ENCODE data around the gene TMEM182. TPM values are rescaled to one million over a fixed set of nuclear protein-coding genes. Genes with fewer than 3 reads are reported as not detected.

The TMEM182 gene
- total RNA-seq, 4 donors from 2014 or later: 0.66 to 1.2 (median 0.80) TPM

GRCh38 chr2:102782187-102782586 lies 20.4 kb downstream of the TMEM182 start:
- H3K36me3 ChIP-seq: no peaks in the 10 kb centered on the region
- no peak for ATAC-seq
- TF ChIP-seq EP300 (IDR thresholded peaks at IDR 0.05) (no peak), CTCF (IDR thresholded peaks at IDR 0.05) (no peak), POLR2AphosphoS5 (IDR thresholded peaks at IDR 0.05) (no peak), POLR2A (IDR thresholded peaks at IDR 0.05) (no peak)
- no peak overlapping the region for H3K27ac ChIP-seq
- no peaks in the 10 kb centered on the region for H3K9me3 ChIP-seq
- H3K4me3 ChIP-seq: no peak overlapping the region
- no peaks in the 10 kb centered on the region for H3K4me1 ChIP-seq
- H3K27me3 ChIP-seq: no peaks in the 10 kb centered on the region
- 100% methylated on average over 1 of the region's 2 CpGs for WGBS, 2 donors (ENCODE audit: low coverage in 1 of 2)

GRCh38 chr2:102782933-102783332 lies 21.1 kb downstream of the TMEM182 start:
- no peak for TF ChIP-seq POLR2AphosphoS5 (IDR thresholded peaks at IDR 0.05)
- TF ChIP-seq CTCF (IDR thresholded peaks at IDR 0.05): no peak
- TF ChIP-seq EP300 (IDR thresholded peaks at IDR 0.05): no peak
- TF ChIP-seq POLR2A (IDR thresholded peaks at IDR 0.05): no peak
- ATAC-seq: no peak

DNA sequence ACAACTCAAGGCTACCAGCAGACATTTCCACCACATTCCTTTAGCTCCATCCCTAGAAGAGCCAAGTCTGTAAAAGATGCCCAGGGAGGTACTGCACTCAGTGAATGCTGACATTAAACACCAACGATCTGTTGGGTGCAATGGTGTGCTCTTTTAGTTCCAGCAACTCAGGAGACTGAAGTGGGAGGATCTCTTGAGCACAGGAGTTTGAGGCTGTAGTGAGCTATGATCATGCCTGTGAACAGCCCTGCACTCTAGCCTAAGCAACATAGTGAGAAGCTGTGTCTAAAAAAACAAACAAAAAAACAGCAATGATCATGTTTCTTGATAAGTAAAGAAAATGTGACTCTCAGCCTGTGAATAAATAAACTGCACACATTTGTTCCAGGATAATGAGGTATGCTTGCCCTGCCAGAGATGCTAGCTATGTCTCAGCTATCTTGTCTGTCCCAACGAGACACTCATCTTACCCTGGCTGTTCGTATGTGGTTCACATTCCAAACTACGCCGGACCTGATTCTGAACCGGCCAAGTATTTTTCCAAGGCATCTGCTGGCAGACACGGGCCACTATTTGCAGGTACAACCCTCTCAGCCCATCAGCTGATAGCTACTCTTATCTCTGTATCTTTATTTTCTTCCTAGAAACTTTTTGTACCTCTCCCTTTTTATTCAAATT lies 21.8 kb downstream of the TMEM182 start:
- 48 to 54% methylated on average over 5 to 7 of the region's 7 CpGs for WGBS, 2 donors (ENCODE audit: low coverage in 1 of 2)
- Histone ChIP-seq H3K4me1 (peaks cover 0 to 8% (median 0%) of the 10 kb centered on the region in 3 donors), H3K36me3 (no peaks in the 10 kb centered on the region), H3K9me3 (no peaks in the 10 kb centered on the region), H3K27me3 (no peaks in the 10 kb centered on the region), H3K4me3 (no peak overlapping the region), H3K27ac (no peak overlapping the region)
- TF ChIP-seq POLR2A (IDR thresholded peaks at IDR 0.05): no peak
- TF ChIP-seq POLR2AphosphoS5 (IDR thresholded peaks at IDR 0.05): no peak
- TF ChIP-seq CTCF (IDR thresholded peaks at IDR 0.05): no peak
- TF ChIP-seq EP300 (IDR thresholded peaks at IDR 0.05): no peak
- no peak for ATAC-seq

More at GRCh38 chr2:102782933-102783332, 21.1 kb downstream of the TMEM182 start:
- WGBS, 2 donors (ENCODE audit: low coverage in 1 of 2): 44 to 46% methylated on average over 1 of the region's 1 CpG
- peaks cover 0 to under 1% (median 0%) of the 10 kb centered on the region in 3 donors for H3K4me1 ChIP-seq
- no peak overlapping the region for H3K4me3 ChIP-seq
- H3K27me3 ChIP-seq: no peaks in the 10 kb centered on the region
- H3K27ac ChIP-seq: no peak overlapping the region
- no peaks in the 10 kb centered on the region for H3K9me3 ChIP-seq
- no peaks in the 10 kb centered on the region for H3K36me3 ChIP-seq

GRCh38 chr2:102784940-102785339 lies 23.1 kb downstream of the TMEM182 start:
- 80 to 90% methylated on average over 2 to 3 of the region's 3 CpGs for WGBS, 2 donors (ENCODE audit: low coverage in 1 of 2)
- H3K4me1 ChIP-seq: peaks cover 0 to 19% (median 0%) of the 10 kb centered on the region in 3 donors
- no peak overlapping the region for H3K4me3 ChIP-seq
- no peak for ATAC-seq
- TF ChIP-seq POLR2A (IDR thresholded peaks at IDR 0.05): no peak
- no peak for TF ChIP-seq POLR2AphosphoS5 (IDR thresholded peaks at IDR 0.05)
- no peak for TF ChIP-seq CTCF (IDR thresholded peaks at IDR 0.05)
- TF ChIP-seq EP300 (IDR thresholded peaks at IDR 0.05): no peak
- H3K27me3 ChIP-seq: no peaks in the 10 kb centered on the region
- H3K9me3 ChIP-seq: no peaks in the 10 kb centered on the region
- H3K36me3 ChIP-seq: no peaks in the 10 kb centered on the region
- no peak overlapping the region for H3K27ac ChIP-seq
